ENCODE data around the gene HGFAC.

Gene HGFAC

GRCh38 chr4:3441501-3442459 is at the start of gene HGFAC:
HGFAC (plus strand) TSS chr4:3441968; CDS start chr4:3442002, 34 bp downstream.
- no peak within 1 kb of the TSS for H3K9ac ChIP-seq
- no peaks in the 10 kb centered on the region for H3K27me3 ChIP-seq (ENCODE audit: control insufficient read depth, insufficient read depth, low read length)
- H2AFZ ChIP-seq, result no peak within 1 kb of the TSS
- no peaks in the 10 kb centered on the region for H3K79me2 ChIP-seq
- no peaks in the 10 kb centered on the region for H3K36me3 ChIP-seq (ENCODE audit: control insufficient read depth, insufficient read depth, low read length)
- H3K4me2 ChIP-seq (ENCODE audit: low read length), result no peak within 1 kb of the TSS
- no peaks in the 10 kb centered on the region for H3K4me1 ChIP-seq
- H3K9me3 ChIP-seq (ENCODE audit: control insufficient read depth, low read length), result no peaks in the 10 kb centered on the region
- no peak within 1 kb of the TSS for H3K27ac ChIP-seq
- no peak within 1 kb of the TSS for H3K4me3 ChIP-seq (ENCODE audit: low read depth, low read length)
- TF ChIP-seq, protein P1, sequence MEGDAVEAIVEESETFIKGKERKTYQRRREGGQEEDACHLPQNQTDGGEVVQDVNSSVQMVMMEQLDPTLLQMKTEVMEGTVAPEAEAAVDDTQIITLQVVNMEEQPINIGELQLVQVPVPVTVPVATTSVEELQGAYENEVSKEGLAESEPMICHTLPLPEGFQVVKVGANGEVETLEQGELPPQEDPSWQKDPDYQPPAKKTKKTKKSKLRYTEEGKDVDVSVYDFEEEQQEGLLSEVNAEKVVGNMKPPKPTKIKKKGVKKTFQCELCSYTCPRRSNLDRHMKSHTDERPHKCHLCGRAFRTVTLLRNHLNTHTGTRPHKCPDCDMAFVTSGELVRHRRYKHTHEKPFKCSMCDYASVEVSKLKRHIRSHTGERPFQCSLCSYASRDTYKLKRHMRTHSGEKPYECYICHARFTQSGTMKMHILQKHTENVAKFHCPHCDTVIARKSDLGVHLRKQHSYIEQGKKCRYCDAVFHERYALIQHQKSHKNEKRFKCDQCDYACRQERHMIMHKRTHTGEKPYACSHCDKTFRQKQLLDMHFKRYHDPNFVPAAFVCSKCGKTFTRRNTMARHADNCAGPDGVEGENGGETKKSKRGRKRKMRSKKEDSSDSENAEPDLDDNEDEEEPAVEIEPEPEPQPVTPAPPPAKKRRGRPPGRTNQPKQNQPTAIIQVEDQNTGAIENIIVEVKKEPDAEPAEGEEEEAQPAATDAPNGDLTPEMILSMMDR (IDR thresholded peaks at IDR 0.05), result no peak

- H3K4me2 ChIP-seq (ENCODE audit: low read length), result no peak overlapping the region
- H3K36me3 ChIP-seq (ENCODE audit: control insufficient read depth, insufficient read depth, low read length), result no peaks in the 10 kb centered on the region
- TF ChIP-seq, protein P1 (IDR thresholded peaks at IDR 0.05), result no peak
- H3K27me3 ChIP-seq (ENCODE audit: control insufficient read depth, insufficient read depth, low read length), result no peaks in the 10 kb centered on the region
- H3K9me3 ChIP-seq (ENCODE audit: control insufficient read depth, low read length), result no peaks in the 10 kb centered on the region
- no peaks in the 10 kb centered on the region for H3K4me1 ChIP-seq
- no peak overlapping the region for H3K4me3 ChIP-seq (ENCODE audit: low read depth, low read length)
- H3K79me2 ChIP-seq, result no peaks in the 10 kb centered on the region
- no peak overlapping the region for H3K9ac ChIP-seq
- H3K27ac ChIP-seq, result no peak overlapping the region
- H2AFZ ChIP-seq, result no peak overlapping the region
Measured at GRCh38 chr4:3392321-3392720, 49.4 kb upstream of the HGFAC start.

GRCh38 chr4:3393171-3393570 is 48.6 kb upstream of the HGFAC start:
- Histone ChIP-seq H3K27me3 (ENCODE audit: control insufficient read depth, insufficient read depth, low read length) (no peaks in the 10 kb centered on the region), H3K4me2 (ENCODE audit: low read length) (no peak overlapping the region), H3K79me2 (no peaks in the 10 kb centered on the region), H3K27ac (no peak overlapping the region), H3K9me3 (ENCODE audit: control insufficient read depth, low read length) (no peaks in the 10 kb centered on the region), H3K4me3 (ENCODE audit: low read depth, low read length) (no peak overlapping the region), H2AFZ (no peak overlapping the region), H3K4me1 (no peaks in the 10 kb centered on the region), H3K9ac (no peak overlapping the region), H3K36me3 (ENCODE audit: control insufficient read depth, insufficient read depth, low read length) (no peaks in the 10 kb centered on the region)
- TF ChIP-seq, protein P1 (IDR thresholded peaks at IDR 0.05), result no peak

GRCh38 chr4:3396600-3396999 is 45.2 kb upstream of the HGFAC start:
- H3K4me2 ChIP-seq (ENCODE audit: low read length), result no peak overlapping the region
- TF ChIP-seq, protein P1 (IDR thresholded peaks at IDR 0.05), result no peak

More at GRCh38 chr4:3396600-3396999, 45.2 kb upstream of the HGFAC start:
- H3K4me3 ChIP-seq (ENCODE audit: low read depth, low read length), result no peak overlapping the region
- no peaks in the 10 kb centered on the region for H3K27me3 ChIP-seq (ENCODE audit: control insufficient read depth, insufficient read depth, low read length)
- H3K36me3 ChIP-seq (ENCODE audit: control insufficient read depth, insufficient read depth, low read length), result no peaks in the 10 kb centered on the region
- no peak overlapping the region for H2AFZ ChIP-seq
- no peak overlapping the region for H3K9ac ChIP-seq
- no peaks in the 10 kb centered on the region for H3K4me1 ChIP-seq
- no peak overlapping the region for H3K27ac ChIP-seq
- no peaks in the 10 kb centered on the region for H3K9me3 ChIP-seq (ENCODE audit: control insufficient read depth, low read length)
- no peaks in the 10 kb centered on the region for H3K79me2 ChIP-seq

Measured in parathyroid adenoma (tissue), 2 donors.